Kidney tubule cell (primary cell): ENCODE data around the gene AFF1.

Experiments
- DNase-seq: peaks from one replicate; pipeline ENCODE4 v3.0.0-alpha.2; 2018; ENCODE audit warnings: low spot score

AFF1 gene

DNA sequence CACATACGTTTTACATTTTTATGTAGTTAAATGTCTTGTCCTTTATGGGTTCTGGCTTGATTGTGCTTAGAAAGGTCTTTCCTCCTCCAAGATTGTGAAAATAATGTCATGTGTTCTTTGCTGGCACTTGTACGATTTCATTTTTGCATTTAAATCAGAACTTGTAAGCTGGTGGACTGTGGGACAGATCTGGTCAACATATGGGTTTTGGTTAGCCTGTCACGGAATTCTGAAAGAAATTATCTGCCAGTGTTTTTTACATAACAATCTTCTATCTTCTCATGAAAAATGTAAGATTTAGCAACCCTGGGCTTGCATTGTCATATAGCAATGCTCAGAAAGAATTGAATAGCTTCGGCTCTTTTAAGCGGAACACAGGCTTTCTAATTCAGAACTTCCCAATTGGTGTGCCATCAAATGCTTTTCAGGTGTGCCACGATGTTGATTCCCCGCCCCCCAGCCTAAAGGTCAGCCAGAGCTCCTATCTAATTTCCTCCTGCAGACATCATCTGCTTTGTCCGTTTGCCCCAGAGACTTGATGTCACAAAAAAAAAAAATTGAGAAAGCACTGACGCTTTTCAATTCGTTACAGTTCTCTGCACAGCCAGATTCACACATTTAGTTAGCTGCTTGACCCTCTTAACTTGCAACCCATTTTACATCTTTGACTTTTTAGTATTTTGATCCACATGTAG is 16.2 kb downstream of the AFF1 start:
- DNase-seq = no peak

DNA sequence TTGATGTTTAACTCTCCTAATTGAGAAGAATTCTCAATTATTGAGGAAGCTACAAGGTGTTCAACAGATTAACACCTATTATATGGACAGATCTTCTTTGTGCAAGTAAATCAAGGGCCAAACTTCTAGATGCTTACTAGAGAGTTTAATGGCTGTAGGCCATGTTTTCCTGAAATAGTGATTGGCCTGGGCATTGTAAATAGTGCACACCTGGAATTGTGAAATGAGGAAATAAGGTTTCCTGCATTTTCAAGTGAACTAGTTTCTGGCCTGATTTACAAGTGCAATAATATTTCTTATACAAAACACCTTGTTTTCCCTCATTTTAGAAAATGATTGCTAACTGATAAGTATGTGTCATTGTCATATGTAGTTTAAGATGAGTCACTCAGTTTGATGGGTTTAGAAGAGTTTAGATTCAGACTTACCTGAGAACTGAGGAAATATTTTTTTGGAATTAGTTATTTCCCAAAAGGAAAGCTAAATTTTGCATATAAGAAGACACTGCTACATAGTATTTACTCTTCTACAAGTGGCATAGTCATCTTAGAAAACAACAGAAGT is 21.2 kb downstream of the AFF1 start:
- DNase-seq = no peak

DNA sequence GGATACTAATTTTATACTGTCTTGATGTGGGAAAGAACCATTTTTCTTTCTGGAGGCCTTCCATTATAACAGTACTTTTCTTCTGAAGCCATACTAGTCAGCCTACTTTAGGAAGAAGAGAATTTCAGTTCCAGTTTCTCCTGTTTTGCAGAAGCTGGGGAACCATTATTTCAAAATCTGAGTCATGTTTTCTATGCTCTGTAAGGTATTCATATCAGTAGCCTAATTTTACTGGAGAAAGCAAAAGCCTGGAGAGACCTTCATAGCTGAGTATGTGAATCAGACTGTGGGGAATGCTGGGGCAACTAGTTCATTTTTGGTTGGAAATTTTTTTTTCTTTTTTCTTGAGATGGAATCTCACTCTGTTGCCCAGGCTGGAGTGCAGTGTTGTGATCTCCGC is 22.4 kb downstream of the AFF1 start:
- DNase-seq = peak; percentile 54

GRCh38 chr4:86959588-86960500 is 25.0 kb downstream of the AFF1 start:
- no peak for DNase-seq

DNA sequence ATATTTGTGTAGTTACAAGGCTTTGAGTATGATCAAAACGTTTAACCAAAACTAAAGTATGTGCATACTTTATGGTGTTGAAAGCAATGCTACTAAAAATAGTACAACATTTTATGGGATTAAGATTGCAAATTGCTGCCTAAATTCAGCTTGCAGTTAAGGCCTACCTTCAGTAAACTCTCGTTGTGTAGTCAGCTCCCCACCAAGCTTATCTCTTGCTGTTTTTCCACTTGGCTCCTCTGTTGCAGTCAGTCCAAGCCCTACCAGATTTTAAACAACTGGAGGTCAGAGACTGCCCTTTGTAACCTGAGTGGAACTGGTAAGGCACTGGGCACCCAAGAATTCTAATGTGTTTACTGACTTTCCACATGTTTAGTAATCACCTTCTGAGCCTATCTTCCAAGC is 25.7 kb downstream of the AFF1 start:
- DNase-seq = no peak

GRCh38 chr4:86961116-86961515 is 26.3 kb downstream of the AFF1 start:
- DNase-seq = no peak

GRCh38 chr4:86961605-86962295 is 26.9 kb downstream of the AFF1 start:
- DNase-seq = peak; percentile 83

GRCh38 chr4:86963697-86964096 is 28.9 kb downstream of the AFF1 start:
- DNase-seq = peak; percentile 98

DNA sequence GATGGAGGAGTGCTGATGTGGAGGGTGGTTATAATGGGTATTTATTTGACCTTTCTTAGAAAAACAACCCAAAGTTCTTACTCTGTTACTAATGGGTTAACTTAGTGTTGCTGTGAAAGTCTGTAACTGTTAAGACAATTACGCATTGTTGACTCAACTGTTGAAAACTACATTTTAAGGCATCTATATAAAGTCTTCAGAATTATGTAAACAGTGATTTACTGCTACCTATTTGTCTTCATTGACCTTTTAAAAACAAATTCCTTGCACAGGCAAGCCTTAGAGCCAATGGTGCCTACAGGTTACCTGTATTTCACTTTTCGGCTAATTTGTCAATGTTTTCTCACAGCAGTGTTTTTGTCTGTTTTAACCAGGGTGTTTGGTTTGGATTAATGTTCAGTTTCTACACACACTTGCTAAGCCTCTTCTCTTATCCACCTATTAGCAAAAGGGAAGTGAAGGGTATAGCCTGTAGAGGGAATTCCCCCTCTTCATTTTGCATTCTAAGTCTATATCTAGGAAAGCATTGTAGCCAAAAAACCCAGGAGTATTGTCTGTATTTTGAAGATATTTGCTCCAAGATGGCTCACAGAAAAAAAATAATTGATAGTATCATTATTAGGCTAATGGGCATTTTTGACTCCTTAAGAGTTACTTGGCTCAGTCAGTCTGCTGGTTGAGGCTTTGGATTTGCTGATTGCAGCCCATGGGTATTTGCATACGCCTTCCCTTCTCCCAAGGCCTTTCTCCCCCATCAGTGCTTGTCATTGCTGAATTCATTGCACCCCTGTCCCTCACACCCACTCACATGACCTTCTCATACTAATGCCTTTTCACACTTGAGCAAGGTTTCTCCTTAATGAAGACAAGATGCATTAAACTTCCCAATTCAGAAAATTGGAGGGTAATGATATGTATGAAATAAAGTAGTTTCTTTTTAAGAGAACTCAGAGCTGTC is 30.5 kb downstream of the AFF1 start:
- DNase-seq = no peak

DNA sequence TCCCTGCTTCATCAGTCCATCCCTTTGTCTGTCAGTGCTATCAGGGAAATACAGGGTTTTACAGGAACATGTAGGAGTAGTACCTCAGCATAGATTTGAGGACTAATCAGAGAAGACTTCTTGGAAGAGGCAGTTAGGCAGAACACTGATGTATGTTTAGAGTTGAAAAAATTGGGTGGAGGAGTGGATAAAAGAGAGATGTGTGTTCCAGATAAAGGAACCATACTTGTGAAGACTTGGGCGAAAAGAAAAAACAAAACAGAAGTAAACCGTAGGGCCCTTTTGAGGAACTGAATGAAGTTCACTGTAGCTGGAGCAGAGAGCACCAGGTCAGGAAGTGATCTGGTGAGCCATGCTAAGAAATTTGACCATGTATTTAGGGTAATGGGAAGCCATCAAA is 32.3 kb downstream of the AFF1 start:
- no peak for DNase-seq

DNA sequence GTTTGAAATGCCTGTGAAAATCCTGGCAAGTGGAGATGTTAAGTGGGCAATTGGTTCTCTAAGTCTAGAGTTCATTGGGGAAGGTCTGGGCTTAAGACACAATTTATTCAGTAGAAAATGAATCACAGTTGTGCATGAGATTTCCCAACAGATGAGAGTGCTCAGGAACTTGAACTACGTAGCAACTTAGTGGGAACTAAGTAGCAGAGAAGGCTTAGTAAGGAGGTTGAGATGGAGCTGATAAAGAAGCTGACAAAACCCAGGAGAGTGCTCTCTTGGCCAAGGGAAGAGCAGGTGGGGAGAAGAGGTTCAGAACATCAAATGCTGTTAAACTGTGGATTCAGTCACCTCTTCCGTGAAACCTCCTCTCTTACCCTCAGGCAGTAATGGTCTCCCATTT is 33.0 kb downstream of the AFF1 start:
- no peak for DNase-seq

GRCh38 chr4:86968547-86968946 is 33.7 kb downstream of the AFF1 start:
- no peak for DNase-seq

GRCh38 chr4:86970447-86971354 is 35.9 kb downstream of the AFF1 start:
- DNase-seq = no peak

GRCh38 chr4:86971355-86971683 is 36.5 kb downstream of the AFF1 start:
- DNase-seq = no peak

GRCh38 chr4:86972997-86973396 is 38.2 kb downstream of the AFF1 start:
- DNase-seq = no peak

DNA sequence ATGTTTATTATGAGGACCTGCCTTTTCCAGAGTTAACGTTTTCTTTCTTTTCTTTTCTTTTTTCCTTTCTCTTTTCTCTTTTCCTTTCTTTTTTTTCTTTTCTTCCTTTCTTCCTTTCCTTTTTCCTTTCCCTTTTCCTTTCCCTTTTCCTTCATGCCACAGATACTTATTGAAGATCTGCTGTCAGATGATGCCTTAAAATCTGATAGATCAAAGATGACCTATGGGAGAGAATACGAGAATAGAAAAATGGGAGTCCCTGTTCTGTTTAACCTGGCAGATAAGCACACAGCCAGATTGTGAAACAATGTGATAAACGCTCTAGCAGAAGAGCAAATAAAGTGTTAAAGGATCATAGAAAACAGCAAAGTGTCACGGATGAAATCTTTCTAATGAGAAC is 38.9 kb downstream of the AFF1 start:
- DNase-seq = no peak

DNA sequence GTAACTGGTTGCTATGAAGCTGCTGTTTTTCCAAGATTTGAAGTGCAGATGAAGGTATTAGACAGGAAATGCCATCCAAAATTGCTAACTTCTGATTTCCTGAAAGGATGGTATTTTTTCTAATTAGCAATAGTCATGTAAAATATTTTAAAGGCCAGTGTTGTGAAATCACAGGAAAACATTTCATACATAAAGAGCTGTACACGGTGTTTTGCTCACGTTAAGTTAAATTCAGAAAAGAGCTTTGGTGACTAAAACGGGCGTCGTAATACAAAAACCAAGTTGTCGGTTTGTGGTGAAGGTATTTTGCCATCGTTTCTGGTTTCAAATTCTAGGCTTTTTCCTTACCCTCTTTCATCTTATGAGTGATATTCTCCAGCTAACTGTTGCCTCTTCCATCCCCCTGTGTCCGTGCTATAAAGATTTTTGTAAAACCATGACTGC is 39.8 kb downstream of the AFF1 start:
- DNase-seq = no peak

GRCh38 chr4:86975927-86976326 is 41.1 kb downstream of the AFF1 start:
- DNase-seq = no peak

DNA sequence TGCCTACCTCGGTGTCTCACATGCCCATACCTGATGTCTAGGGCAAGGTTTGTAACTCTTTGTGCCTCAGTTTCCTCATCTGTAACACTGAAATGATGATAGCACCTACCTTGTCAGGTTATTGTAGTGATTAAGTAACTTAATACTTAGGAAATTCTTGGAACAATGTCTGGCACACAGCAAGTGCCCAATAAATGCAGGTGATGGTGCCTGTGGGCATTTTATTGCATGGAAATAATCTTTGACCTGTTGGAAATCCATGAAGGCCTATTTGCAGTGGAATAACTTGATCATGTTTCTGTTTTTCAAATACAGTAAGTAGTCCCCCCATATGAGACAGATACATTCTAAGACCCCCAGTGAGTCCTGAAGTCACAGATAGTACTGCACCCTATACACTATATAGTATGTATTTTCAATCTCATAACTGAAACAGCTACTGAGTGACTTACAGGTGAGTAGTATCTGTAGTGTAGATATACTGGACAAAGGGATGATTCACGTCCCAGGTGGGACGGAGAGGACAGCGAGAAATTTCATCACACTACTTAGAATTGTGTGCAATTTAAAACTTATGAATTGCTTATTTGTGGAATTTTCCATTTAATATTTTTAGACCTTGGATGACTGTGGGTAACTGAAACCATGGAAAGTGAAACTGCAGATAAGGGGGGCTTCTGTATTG is 42.1 kb downstream of the AFF1 start:
- DNase-seq = no peak
